GM19395 (cell line): ENCODE results near the gene PALM3.
A peak's percentile ranks its signal among the peaks of the same experiment; 100 is the strongest.
"Not testable (repeated sequence)": the region's sequence is repeated elsewhere in the genome, so short reads cannot be mapped to it uniquely, and the experiment has no call there.

ENCODE experiments used
- ATAC-seq: cut with Tn5 transposase; IDR thresholded peaks from one replicate; pipeline ENCODE4 v1.9.1; 2021; ENCODE audit warnings: mild to moderate bottlenecking, moderate library complexity; ENCODE audit not compliant: unreplicated experiment

The PALM3 gene

DNA sequence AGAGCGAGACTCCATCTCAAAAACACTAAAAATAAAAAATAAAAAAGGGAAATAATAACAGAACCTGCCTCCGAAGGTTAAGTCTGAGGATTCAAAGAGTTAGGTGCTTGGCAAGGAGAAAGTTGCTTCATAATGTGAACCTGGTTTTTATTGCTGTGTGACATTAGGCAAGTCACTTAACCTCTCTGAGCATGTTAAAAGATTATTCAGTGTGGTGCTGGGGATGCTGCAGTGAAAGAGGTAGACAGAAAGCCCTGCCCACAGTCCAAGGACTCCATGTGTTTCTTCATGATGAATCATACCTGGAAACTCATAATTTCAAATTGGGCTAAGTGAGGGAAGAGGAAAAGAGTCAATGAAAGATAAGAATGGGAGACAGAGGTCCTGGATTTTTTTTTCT is 27.9 kb downstream of the PALM3 start:
- no peak for ATAC-seq

DNA sequence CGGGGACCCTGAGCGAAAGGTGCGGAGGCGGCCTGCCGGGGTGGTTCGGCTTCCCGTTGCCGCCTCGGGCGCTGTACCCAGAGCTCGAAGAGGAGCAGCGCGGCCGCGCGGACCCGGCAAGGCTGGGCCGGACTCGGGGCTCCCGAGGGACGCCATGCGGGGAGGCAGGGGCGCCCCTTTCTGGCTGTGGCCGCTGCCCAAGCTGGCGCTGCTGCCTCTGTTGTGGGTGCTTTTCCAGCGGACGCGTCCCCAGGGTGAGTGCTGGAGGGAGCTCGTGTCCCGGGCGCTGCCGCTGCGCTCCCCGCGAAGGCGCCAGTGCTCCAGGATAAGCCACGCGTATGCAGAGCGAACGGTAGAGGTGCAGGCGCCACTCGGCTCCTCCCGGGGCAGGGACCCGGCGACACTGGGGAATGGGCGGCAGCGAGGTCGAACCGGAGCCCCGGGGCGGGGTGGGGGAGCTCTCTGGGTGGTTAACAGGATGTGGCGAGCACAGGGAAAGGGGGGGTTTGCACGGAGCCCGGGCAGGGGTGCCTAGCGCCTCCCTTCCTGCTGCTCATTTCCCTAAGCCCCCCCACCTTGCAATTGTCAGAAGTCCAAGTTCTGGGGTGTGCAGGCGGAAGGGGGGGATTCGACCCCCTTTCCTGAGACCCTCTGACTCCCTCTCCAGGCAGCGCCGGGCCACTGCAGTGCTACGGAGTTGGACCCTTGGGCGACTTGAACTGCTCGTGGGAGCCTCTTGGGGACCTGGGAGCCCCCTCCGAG is 30.0 kb downstream of the PALM3 start, which contains the start of gene IL27RA:
IL27RA (plus strand) TSS at position 44 of the 762 bp plus-strand sequence; CDS start at position 155, 111 bp downstream.
- ATAC-seq: peak; percentile 66

DNA sequence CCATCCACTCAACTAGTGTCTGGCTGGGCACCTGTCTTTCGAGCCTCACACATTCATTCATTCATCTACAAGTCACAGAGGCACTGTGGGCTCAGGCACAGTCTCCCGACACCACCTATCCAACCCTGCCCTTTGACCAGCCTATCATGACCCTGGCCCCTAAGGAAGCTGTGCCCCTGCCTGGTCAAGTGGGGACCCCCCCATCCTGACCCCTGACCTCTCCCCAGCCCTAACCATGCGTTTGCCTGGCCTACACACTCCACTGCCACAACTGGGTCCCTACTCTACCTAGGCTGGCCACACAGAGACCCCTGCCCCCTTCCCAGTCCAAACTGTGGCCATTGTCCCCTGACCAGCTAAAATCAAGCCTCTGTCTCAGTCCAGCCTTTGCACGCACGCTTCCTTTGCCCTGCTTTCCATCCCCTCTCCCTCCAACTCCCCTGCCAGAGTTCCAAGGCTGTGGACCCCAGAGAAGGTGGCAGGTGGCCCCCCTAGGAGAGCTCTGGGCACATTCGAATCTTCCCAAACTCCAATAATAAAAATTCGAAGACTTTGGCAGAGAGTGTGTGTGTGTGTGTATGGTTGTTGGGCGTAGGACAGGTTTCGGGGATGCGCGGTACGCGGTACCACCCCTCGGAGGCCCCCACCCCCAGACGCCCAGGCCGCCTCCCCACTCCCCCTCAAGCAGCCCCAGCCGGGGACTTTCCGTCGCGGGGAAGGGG is 30.7 kb downstream of the PALM3 start:
- ATAC-seq: no peak

DNA sequence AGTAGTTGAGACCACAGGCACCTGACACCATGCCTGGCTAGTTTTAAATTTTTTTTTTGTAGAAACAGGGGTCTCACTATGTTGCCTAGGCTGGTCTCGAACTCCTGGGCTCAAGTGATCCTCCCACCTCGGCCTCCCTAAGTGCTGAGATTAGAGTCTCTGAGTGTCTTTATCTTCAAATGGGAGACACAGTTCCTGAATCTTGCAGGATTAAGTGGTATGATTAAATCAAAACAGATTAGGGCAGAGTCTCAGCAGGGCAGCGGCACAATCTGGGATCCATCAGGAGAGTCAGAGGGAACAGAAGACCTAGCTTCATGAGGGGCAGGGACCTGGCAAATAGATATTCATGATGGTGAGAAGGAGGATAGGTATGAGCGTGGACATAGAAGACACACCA is 33.0 kb downstream of the PALM3 start:
- ATAC-seq: no peak

DNA sequence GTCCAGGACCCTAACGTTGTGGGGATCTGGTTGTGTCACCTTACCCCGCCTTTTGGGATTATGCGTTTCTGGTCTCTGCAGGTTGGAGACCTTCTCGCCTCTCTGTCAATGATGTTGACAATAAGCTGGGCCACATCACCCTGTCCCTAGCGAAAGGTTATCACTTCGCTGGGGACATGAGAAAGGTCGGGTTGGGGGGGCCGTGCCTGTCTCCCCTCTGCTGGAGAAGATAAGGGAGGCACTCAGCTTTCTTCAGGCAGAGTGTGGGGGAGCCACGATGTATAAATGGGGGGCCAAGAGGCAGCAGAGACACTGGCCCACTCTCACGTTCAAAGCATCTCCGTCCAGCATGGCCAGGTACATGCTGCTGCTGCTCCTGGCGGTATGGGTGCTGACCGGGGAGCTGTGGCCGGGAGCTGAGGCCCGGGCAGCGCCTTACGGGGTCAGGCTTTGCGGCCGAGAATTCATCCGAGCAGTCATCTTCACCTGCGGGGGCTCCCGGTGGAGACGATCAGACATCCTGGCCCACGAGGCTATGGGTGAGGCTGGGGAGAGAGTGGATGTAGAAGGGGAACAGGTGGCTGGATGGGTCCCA is 33.9 kb downstream of the PALM3 start, which contains the start of gene RLN3:
RLN3 (plus strand) TSS at position 293 of the 595 bp plus-strand sequence; CDS start at position 350, 57 bp downstream.
- no peak for ATAC-seq

DNA sequence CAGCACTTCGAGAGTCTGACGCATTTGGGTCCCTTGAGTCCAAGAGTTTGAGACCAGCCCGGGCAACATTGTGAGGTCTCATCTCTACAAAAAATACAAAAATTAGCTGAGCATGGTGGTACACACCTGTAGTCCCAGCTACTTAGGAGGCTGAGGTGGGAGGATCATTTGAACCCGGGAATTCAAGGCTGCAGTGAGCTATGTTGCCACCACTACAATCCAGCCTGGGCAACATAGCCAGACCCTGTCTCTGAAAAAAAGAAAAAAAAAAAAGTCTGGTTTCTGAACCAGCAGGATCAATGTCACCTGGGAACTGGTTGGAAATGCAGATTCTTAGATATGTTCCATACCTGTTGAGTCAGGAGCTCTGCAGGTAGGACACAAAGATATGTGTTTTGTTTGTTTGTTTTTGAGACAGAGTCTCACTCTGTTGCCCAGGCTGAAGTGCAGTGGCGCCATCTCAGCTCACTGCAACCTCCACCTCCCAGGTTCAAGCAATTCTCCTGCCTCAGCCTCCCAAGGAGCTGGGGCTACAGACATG is 35.2 kb downstream of the PALM3 start:
- ATAC-seq: not testable (repeated sequence)

DNA sequence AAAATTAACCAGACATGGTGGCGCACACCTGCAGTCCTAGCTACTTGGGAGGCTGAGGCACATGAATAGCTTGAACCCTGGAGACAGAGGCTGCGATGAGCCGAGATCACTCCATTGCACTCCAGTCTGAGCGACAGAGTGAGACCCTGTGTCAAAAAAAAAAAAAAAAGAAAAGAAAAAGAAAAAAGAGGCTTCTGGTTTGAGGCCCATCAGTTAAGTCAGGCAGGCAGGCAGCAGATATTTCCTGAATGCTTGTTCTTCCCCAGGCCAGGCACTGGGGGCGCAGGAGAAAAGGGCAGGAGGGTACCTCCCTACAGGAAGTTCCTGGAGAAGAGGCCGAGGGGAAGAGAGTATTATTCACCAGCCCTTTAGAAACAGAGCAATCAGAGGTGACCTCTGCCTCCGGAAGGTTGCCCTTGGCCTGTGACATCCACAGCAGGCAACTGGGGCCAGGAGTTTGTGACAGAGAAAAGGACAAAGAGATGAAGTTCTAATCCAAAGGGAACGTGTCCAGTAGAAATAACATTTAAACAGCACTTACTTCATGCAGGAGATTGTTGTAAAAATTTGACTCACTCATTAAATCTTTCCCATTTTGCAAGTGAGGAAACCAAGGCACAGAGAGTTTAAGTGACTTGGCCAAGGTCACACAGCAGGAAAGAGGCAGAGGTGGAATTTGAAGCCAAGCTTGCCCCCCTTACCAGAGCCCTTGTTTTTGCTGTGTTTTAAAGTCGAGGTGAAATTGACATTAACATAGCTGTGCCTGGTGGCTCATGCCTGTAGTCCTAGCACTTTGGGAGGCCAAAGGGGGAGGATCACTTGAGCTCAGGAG is 38.3 kb downstream of the PALM3 start:
- no peak for ATAC-seq

DNA sequence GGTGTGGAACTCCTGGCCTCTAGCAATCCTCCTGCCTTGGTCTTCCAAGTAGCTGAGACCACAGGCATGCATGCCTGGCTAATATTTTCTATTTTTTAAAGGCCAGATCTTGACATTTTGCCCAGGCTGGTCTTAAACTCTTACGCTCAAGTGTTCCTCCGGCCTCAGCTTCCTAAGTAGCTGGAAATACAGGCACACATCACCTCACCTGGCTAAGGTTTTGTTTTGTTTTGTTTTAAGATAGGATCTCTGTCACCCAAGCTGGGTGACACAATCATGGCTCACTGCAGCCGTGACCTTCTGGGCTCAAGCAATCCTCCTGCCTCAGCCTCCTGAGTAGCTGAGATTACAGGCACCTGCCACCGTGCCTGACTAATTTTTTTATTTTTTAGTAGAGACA is 39.4 kb downstream of the PALM3 start:
- no peak for ATAC-seq

DNA sequence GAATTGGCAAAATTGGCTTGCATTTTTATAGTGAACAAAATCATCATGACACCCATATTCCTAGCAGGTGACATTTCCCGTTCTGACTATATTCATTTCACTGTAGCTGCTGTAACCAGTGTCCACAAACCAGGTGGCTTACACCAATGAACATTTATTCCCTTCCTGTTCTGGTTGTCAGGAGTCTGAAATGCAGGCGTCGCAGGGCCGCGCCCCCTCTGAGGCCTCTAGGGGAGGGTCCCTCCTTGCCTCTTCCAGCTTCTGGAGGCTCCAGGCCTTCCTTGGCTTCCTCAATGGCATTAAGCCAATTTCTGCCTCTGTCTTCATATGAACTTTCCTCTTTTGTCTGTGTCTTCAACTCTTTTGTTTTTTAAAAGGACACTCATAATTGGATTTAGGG is 40.4 kb downstream of the PALM3 start:
- no peak for ATAC-seq

DNA sequence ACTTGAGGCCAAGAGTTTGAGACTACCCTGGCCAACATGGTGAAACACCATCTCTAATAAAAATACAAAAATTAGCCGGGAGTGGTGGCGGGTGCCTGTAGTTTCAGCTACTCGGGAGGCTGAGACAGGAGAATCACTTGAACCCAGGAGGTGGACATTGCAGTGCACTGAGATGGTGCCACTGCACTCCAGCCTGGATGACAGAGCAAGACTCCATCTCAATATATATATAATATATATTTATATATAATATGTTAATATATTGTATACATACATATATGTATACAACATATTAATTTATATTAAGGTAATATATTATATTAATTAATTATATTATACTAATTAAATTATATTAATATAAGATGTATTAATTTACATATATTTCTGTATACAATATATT is 42.1 kb downstream of the PALM3 start:
- ATAC-seq: not testable (repeated sequence)

DNA sequence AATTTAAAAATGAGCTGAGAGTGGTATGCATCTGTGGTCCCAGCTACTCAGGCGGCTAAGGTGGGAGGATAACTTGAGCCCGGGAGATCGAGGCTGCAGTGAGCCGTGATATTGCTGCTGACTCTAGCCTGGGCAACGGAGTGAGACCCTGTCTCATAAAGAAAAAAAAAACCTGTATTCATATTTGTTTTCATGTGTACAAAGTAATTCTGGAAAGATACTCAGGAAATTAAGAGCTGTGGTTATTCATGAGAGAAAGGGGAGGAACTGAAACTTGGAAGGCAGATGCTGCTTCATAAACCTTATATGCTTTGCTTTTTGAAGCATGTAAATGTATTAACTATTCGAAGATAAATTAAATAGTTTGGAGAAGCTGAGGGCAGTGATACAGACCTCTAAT is 42.8 kb downstream of the PALM3 start:
- ATAC-seq: no peak

DNA sequence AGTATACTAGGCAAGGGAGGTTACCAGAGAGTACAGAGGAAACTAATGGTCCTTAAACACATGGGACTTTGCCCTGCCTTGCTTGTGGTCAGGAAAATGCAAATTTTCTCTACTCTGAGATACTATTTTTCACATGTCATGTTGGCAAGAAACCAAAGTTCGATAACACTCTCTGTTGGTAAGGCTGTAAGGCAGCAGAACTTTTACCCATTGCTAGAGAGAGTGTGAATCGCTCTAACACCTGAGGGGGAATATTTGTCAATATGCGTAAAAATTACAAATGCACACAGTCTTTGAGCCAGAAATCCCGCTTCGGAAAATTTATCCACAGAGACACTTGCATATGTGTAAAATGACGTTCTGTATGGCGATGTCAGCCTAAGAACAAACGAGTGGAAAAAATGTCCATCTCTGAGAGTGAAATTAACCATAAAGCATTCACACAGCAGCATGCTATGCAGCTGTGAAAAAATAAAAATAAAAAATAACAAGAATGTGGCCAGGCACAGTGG is 46.3 kb downstream of the PALM3 start:
- peak; percentile 69 for ATAC-seq

DNA sequence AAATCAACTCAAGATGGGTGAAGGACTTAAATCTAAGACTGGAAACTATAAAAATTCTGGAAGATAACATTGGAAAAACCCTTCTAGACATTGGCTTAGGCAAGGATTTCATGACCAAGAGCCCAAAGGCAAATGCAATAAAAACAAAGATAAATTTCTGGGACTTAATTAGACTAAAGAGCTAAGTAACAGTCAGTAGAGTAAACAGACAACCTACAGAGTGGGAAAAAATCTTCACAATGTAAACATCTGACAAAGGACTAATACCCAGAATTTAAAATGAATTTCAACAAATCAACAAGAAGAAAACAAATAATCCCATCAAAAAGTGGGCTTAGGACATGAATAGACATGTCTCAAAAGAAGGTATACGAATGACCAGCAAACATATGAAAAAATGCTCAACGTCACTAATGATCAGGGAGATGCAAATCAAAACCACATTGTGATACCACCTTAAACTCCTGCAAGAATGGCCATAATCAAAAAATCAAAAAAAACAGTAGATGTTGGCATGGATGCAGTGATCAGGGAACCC is 49.4 kb downstream of the PALM3 start:
- ATAC-seq: no peak

DNA sequence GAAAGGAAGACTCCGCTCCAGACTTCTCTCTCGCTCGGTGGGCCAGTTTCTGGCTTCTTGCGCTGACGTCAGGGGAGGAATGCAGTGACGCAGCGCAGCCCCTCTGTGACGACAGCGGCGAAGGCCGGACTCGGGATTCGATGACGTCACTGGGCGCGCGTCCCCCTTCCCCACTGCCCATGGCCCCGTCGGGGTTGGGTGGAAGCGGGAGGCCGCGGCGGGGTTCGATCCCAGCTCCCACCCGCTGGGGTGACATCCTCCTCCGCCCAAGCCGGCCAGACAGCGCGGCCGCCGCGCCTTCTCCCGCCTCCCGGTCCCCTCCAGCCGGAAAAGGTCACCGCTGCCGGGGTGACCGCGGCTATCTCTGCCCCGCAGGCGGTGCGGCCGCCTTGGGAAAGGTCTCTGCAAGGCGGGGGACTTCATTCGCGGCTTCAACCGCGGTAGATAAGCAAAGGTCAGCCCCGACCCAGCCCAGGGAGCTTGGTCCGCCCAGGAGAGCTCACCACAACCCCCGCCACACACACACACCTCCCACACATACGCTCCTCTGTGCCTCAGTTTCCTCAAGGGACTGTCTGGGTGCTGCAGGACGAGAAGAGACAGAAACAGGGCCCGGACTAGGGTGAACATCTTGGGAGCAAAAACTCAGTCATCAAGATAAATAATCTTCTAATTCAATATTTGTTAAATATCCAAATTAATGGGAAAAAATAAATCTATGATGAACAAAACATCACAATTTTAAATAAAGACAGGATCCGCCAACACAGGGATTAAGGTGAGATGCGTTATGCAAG is 54.9 kb downstream of the PALM3 start:
- ATAC-seq: peak; percentile 39

DNA sequence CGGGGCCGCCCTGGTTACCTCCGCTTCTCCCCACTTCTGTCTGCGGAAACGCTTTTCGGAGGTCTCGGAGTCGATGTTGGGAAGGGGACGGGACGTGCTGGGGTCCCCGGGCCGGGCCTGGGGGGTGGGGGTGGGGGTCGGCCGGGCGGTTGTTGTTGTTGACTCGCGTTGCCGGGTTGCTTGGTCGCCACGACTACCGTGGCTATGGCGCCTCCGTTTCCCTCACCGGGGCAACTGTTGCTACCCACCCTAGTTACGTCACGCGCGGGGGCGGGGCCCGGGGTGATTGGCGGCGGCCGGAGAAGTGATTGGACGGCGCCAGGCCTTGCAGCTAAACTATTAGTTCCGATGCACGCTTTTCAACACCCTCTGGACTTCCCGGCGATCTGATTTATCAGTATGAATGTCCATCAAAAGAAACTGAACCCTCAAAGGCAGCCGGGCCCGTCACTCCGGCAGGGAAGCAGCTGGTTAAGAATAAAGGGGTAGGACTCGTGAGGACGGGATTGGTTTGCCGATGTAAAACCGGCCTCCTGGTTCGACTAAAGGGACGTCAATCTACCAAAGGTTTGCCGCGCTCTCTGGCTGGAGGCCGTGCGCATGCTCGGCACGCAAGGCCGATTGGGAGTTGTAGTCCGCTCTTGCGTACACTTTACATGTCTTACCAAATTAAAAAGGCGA is 55.7 kb downstream of the PALM3 start, which contains the start of gene RFX1:
RFX1 (minus strand) TSS at position 236 of the 681 bp plus-strand sequence. CDS start 12,477 bp downstream, outside the sequence.
- peak; percentile 74 for ATAC-seq

DNA sequence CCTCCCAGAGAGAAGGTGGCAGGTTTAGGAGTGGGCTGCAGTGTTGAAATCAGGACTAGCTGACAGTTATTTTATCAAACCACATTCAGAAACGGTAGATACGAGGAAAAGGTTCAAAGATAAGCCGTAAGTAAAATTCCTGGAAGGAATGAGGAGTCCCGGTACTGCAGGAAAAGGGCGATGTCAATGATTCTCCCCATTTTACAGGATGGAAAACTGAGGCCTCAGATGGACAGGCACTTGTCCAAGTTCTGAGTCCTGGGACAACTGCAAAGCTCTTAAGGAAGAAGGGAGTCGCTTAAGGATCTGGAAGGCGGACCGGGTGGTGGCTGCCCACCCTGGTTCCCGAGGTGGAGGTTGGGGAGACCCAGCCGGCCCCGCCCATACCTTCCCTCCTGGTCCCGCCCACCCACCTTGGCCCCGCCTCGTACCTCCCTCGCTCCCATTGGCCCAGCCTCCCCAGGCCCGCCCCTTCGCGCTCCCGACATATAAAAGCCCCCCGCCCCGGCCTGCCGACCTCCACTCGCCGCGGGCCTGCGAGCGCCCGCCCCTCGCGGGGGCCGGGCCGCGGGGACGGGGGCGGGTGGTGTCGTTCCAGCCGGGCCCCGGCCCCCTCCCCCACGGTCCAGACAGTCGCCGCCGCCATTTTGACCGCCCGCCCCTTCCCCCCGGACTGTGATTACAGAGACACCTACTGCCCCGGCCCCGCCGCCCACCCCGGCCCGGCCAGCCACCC is 56.4 kb downstream of the PALM3 start:
- ATAC-seq: peak; percentile 13

DNA sequence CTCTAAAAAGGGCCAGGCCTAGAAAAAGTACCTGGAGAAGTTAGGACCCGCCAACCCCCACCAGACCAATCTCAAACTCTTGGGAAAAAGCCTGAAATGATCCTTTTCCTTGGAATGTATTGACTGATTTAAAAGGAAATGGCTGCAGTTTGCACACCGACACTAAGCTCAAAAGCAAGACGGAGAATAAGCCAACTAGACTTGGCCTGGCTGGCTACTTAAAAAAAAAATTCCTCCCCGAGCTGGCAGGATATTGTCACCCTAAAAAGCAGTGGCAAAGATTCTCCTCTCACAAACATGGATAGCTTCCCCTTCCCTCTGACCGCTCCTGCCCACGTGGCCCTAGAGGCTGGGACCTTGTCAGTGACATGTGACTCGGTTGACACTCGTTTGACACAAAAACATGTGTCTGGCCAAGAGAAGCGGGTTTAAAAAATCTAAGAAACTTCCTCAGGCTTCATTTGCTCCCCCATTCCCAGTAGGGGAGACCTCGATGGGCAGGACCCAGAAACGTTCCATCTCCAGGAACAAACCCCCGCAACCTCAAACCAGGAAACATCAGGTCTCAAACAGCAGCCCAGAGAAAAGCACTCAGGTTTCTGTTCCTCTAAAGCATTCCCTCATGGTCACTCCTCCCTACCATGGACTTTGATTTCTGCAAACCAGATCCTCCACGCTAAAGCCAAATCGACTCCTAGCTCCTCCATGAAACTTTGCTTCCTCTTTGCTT is 57.1 kb downstream of the PALM3 start:
- no peak for ATAC-seq
